GM12864 (cell line): ENCODE measurements around the gene GLT6D1.

ENCODE experiments used
- DNase-seq: peaks from one replicate; pipeline ENCODE4 v3.0.0-alpha.2; 2011; ENCODE audit warnings: low read depth
- H3K4me3 ChIP-seq: 2 replicates; pipeline ENCODE4 v1.5.1; 2011; ENCODE audit warnings: mild to moderate bottlenecking, low read depth, low read length, control low read depth
- TF ChIP-seq, protein P1 (sequence below): IDR thresholded peaks from 2 replicates; pipeline ENCODE4 v1.5.1; 2011; ENCODE audit warnings: low read depth, mild to moderate bottlenecking, moderate library complexity, low read length, control low read depth, inconsistent platforms; ENCODE audit errors: missing control alignments

Gene GLT6D1

DNA sequence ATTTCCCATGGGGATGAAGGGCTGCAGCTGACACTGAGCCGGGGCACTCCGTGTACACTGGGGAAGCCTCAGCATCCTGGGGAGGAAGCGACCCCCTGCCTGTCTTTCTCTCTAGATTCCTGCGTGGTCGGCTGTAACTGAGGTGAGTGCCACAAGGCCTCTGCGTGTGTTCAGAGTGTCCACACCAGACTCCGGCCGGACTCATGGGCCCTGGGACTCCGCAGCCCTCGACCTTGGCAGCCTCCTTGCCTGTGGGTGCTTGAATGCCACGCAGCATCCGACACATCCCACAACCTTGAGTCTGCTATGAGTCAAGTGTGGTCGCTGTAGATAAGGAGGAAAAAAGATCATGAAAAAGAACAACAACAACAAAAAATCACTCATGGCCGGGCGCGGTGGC lies 54.4 kb downstream of the GLT6D1 start:
- no peak for DNase-seq
- TF ChIP-seq, protein P1, sequence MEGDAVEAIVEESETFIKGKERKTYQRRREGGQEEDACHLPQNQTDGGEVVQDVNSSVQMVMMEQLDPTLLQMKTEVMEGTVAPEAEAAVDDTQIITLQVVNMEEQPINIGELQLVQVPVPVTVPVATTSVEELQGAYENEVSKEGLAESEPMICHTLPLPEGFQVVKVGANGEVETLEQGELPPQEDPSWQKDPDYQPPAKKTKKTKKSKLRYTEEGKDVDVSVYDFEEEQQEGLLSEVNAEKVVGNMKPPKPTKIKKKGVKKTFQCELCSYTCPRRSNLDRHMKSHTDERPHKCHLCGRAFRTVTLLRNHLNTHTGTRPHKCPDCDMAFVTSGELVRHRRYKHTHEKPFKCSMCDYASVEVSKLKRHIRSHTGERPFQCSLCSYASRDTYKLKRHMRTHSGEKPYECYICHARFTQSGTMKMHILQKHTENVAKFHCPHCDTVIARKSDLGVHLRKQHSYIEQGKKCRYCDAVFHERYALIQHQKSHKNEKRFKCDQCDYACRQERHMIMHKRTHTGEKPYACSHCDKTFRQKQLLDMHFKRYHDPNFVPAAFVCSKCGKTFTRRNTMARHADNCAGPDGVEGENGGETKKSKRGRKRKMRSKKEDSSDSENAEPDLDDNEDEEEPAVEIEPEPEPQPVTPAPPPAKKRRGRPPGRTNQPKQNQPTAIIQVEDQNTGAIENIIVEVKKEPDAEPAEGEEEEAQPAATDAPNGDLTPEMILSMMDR: no peak
- H3K4me3 ChIP-seq: no peak overlapping the region

DNA sequence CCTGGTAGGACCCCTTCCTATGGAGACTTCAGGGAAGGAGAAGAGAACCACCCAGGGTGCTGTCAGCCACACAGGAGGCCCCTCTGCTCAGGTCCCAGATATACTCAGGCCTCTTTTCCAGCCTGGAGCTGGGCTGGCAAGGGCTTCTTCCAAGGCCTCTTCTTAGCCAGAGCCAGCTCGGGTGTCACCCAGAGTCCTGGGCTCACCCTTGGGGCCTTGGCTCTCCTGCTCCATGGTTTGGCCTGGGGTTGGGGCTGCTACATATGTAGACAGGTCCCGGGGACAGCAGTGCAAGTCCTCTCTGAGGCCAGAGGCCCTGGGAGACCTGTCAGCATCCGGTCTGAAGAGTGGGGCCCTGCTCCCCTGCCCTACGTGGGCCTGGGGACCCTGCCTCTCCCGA lies 55.0 kb downstream of the GLT6D1 start:
- TF ChIP-seq, protein P1: no peak
- H3K4me3 ChIP-seq: no peak overlapping the region
- no peak for DNase-seq

DNA sequence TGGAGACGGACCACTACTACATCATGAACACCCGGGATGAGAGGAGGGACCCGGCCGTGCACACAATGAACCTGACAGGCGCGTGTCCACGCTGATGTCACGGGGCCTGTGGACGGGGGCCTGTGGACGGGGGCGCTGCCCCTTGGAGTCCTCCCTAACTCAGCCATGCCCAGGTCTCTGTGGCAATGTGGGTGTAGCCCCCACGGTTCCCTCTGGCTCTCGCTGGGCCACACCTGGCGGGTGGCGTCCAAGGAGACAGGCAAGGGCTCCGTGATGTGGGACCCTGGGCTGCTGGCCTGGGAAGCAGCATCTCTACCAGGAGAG lies 55.7 kb downstream of the GLT6D1 start:
- H3K4me3 ChIP-seq: no peak overlapping the region
- TF ChIP-seq, protein P1: no peak
- no peak for DNase-seq

DNA sequence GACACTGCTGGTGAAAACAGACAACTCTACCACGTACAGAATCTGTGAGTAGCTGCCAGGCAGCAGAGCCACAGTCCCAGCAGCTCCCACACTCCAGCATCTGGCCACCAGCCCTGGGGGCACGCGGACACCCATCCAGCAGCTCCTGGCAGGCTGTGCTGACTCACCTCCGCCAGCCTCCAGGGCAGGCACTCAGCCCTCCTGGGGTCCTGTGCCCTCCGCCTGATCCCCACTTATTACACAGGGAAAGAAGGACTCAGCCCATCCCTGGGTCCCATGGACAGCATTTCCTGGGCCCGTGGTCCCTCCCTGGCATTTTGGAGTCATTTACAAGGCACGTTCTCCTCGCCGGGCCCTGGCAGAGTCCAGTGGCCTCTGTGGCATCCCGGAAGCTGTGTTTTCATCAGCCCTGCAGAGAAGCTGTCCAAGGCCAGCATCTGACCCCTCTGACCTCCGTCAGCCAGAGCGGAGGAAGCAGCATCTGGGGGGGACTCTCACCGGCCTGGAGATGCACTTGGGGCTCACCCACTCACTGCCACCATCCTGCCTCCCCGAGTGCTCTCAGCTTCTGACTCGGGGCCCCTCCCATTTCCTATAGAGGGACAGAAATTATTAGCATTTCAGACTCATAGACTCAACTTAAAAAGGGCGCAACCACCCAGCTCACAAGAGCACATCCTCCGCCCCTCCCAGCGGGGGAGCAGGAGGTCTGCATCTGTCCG lies 56.2 kb downstream of the GLT6D1 start:
- no peak overlapping the region for H3K4me3 ChIP-seq
- DNase-seq: no peak
- TF ChIP-seq, protein P1: no peak

DNA sequence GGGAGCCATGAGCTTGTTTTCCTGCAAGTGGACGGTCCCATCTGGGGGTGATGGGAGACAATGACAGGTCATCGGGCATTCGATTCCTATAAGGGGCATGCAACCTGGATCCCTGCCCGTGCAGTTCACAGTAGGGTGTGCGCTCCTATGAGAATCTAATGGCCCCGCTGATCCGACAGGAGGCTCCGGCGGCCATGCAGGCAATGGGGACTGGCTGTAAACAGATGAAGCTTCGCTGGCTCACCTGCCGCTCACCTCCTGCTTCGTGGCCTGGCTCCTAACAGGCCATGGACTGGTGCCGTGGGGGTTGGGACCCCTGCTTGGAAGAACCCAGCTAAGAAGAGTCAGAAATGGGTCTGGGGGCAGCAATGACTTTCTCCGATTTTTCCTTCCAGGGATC lies 56.8 kb downstream of the GLT6D1 start:
- DNase-seq: no peak
- H3K4me3 ChIP-seq: no peak overlapping the region
- TF ChIP-seq, protein P1: no peak

DNA sequence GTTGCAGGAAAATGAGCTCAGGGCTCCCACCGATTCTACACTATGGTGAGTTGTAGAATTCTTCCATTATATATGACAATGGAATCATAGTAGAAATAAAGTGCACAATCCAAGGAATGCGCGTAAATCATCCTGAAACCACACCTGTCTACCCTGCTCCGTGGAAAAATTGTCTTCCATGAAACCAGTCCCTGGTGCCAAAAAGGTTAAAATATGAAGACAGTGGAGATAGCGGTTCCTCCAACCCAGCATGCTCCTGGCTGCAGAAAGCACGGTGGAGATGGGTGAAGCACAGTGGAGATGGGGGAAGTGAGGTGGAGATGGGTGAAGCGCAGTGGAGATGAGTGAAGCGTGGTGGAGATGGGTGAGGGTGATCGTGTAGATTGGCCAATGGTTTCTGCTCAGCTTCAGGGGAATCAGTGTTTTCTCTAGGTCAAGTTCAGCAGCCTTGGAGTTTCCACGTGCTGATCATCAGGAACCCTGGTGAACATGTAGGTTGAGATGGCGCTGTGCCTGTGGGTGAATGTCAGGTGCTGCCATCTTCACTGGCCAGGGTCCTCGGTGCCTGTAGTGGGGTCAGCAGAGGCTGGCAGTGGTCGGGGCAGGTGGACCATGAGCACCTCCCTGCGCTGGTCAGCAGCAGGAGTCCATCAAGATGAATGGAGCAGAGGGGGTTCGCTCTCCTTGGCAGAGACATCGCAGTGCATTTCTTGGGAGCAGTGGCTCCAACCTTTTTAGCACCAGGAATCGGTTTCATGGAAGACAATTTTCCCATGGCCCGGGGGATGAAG lies 57.5 kb downstream of the GLT6D1 start:
- DNase-seq: no peak
- TF ChIP-seq, protein P1: no peak
- H3K4me3 ChIP-seq: no peak overlapping the region
